GM19043 (cell line): ENCODE results near the gene GFI1B.
"Not testable (repeated sequence)": the region's sequence is repeated elsewhere in the genome, so short reads cannot be mapped to it uniquely, and the experiment has no call there.

Experiments used
- ATAC-seq: cut with Tn5 transposase; IDR thresholded peaks from one replicate; pipeline ENCODE4 v1.9.1; 2021; ENCODE audit warnings: low read depth; ENCODE audit not compliant: unreplicated experiment

Gene GFI1B

DNA sequence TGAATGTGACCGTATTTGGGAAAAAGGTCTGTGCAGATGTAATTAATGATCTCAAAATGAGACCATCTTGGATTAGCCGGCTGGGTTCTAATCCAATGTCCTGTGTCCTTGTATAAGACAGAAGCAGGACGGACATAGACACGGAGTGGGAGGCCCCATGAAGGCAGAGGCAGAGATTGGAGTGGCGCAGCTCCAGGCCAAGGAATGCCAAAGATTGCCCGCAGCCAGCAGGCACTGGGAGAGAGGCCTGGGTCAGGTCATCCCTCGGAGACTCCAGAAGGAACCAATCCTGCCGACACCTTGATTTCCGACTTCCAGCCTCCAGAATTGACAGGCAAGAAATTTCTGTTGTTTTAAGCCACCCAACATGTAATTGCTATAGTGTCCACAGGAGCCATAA, 13.0 kb upstream of the GFI1B start:
- ATAC-seq = no peak

DNA sequence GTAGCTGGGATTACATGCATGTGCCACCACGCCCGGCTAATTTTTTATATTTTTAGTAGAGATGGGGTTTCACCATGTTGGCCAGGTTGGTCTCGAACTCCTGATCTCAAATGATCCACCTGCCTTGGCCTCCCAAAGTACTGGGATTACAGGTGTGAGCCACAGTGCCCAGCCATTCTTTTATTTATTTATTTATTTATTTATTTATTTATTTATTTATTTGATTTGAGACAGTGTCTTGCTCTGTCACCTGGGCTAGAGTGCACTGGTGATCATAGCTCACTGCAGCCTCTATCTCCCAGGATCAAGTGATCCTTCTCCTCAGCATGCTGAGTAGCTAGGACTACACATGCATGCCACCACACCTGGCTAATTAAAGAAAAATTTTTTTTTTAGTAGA, 10.6 kb upstream of the GFI1B start:
- not testable (repeated sequence) for ATAC-seq

DNA sequence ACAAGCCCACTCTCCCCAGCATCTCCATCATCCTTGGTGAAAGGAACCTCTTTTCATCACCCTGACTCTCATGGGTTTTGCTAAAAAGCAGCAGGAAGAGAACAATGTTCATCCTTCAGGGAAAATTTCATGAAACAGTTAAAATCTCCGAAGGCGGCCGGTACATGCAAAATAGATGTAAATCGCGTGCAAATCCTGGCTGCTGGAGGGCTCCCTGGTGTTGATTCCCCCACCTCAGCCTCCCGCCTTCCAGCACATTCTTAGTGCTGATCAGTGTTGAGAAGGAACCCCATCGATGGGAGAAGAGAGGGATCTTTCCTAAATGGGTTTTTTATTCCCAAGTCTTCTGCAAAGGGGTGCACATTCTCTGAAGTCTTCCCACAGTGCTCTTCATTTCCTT, 8.7 kb upstream of the GFI1B start:
- no peak for ATAC-seq

DNA sequence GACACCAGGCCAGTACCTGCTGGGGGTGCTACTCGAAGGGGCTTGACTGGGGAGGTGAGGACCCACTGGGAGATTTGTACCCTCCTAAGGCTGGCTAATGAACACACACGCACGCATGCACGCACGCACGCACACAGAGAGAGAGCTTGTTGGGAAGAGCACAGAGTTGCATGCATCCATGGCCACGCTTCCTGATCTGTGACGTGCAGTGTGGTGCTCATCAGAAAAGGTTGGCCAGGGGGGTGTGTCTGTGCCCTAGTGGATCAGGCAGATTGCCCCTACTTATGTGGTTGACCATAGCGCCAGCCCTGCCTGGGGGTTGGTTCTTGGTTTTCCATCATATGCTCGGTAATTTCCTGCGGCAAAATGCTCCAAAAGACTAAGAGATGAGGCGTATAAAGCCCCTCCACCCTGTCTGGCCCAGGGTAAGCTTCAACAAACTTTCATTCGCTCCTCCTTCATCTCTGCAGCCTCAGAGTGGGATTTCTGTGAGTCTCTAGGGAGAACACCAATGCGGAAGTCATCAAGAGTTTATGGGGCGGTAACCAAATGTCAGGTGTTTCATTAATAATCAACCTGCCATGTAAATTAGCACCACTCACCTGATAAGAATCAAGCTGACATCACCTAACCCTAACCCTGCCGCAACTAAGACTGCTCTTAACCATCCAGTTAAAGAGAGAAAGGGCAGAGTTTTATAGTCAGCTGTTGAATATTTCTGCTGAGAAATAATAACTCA, 8.0 kb upstream of the GFI1B start:
- no peak for ATAC-seq

DNA sequence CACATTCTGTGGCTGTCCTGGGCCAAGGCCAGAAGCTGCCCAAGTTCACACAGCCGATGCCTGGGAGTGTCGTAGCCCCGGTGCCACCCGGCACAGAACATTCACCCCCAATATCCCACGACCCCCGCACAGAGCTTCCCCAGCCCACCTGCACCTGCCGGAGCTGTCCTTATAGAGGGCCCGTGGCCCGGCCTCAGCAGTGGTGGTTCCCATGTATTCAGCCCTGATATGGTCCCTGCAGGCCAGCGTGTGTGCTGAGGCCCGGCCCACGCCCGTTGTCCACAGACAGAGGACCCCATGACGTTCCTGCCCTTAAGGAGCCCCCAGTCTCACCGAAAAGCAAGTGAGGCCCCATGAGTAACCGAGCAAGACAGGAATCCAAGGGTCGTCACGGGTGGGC, 5.3 kb upstream of the GFI1B start:
- no peak for ATAC-seq

DNA sequence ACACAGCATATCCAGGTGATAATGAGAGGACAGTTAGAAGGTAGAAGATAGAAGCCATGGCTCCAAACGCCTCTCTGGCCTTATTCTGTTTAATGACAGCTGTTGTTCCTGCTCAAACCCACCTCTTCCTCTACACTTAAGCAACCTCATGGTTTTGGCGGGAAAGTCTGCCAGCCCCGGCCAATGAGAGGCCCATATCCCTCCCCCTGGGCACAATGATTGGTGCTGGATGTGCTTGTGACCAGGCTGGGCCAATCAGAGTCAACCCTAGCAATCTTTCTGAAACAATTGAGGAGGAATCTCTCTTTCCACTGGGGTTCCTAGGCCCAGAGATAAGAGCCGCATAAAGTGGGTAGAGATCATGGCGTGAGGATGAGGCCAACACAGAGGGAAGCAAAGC, 4.8 kb upstream of the GFI1B start:
- no peak for ATAC-seq

DNA sequence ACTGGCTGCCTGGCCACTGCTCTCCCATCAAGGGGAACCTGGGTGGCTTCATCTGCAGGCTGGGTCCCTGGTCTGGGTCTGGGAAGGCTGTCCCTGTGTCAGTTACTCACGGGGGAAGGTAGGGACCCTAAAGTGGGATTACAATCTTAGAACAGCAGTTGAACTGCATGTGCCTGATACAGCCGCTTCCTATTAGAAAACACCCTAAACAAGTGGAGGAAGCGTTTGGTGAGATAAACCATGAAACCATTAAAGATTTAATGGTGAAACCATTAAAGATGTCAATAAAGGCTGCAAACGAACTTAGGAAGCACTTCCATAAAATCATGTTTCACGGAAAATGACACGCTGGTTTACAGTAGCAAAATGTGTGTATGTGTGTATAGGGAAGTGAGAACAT, 2.5 kb upstream of the GFI1B start:
- no peak for ATAC-seq

DNA sequence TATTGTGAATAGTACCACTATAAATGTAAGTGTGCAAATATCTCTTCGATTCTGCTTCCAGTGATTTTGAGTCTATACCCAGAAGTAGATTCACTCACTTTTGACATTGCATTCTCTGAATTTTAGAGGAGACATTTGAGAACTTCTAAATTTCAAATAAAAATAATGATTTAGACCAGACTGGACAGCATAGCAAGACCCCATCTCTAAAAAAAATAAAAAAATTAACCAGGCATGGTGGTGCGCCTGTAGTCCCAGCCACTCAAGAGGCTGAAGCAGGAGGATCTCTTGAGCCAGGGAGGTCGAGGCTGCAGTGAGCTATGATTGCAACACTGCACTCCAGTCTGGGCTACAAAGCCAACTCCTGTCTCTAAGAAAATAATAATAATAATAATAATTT, 1.9 kb upstream of the GFI1B start:
- ATAC-seq = no peak

DNA sequence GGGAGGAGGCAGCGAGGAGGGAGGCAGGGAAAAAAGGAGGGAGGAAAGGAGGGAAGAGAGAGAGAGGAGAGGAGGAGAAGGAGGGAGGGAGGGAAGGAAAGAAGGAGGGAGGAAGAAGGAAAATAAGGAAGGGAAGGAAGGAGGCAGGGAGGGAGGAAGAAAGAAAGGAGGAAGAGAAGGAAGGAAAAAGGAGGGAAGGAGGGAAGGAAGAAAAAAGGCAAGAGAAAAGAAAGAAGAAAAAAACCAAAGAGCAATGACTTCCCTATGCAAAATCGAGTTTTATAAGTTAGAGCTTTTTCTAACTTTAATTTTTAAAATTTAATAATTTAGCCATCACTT, 413 bp upstream of the GFI1B start:
- ATAC-seq = no peak

DNA sequence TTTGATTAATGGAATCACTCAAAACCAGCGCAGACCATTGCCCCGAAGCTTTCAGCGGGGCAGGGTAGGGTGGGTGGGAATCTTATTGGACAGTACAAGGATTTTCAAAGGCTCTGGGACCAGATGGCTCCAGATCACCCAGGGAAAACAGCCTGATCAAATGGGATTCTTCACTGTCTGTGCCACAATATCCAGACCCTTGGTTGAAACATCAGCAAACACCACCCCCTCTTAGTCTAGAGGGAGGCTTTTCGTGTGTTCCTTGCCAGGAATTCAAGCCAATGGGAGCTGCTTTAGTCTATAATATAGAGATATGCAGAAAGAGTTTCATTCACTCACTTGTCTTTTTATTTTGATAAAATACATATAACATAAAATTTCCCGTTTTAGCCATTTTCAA, 1.7 kb downstream of the GFI1B start:
- ATAC-seq = no peak

DNA sequence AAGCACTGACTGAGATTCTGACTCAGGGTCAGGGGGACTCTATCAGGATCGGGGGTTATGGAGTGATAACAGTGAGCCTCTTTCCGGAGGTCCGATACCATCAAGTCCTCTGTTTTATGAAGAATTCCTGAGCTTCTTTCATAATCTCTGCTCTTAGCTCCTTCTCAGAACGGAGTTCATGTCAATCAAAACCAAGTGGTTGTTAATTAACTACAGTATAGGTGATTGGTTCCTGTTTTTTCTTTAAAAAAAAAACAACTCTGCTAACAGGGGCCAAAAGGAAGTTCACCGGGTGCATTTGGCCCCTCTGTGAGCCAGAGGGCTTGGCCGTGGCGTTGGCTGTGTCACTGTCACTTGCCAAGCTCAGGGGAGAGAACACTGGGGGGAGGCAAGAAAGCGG, 4.0 kb downstream of the GFI1B start:
- no peak for ATAC-seq

DNA sequence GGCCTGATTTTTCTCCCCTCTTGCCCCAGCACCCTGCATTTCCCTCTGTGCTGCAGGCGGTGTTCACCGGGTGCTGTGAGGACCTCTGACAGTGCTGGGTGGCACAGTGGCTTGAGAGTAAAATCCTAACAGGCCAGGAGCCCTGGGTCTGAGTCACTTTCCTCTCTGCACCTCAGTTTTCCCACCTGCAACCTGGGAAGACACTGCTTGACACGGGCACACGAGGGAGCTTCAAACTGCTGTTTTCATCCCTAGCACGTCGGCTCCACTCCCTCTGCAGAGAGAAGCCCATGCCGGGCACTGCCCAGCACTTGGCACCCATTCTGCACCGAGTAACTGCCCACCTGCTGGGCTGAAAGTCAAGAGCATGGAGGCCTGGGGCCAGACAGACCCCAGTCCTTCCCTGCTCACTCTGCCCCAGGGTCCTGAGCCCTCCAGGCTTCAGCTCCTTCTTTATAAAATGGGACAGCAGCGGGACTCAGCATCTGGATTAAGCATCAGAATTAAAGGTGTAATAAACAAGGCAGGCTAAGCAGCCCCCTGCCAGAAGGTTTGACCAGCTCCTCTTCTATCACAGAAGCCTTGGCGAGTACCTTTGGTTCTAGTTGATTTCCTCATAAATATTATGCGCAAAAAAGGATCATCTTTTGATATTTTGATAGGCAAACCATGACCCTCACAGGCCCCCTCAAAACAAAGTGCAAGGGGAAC, 5.2 kb downstream of the GFI1B start:
- no peak for ATAC-seq

DNA sequence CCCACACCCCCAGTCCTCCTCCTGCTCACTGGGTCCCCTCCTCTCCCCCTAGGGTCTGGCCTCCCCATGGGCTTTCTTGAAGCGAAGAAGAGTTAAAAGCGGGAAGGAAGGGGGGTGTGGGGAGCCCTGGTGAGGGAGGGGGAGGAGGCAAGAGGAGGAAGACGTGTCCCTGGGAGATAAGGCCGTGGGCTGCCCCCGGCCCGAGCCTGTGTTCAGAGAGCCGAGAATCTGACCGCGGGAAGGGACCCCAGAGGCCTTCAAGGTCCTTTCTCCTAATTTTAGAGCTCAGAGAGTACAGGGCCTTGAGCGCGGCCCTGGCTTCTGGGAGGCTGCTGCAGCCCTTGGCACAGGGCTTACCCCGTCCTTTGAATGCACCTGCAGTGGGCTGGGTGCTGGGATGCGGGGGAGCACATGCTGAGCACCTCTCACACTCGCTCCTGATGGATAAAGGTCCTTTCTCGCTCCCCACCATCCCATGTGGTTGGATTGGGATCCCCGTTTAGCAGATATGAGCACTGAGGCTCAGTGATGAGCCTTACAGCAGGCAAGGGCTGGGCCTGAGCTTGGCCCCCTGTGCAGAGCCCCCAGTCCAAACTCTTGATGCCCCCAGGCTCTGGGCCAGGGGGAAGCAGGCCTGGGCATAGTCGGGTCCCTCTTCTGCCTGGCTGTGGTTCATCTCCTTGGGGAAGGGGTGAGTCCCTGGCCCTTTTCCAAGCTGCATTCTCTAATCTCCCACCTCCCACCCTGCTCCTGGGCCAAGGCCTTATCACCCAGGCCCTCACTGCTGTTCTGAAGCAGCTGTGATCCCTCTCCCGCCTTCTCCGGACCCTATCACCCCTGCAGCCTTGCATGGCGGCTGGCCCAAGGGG, 5.9 kb downstream of the GFI1B start:
- ATAC-seq = no peak

DNA sequence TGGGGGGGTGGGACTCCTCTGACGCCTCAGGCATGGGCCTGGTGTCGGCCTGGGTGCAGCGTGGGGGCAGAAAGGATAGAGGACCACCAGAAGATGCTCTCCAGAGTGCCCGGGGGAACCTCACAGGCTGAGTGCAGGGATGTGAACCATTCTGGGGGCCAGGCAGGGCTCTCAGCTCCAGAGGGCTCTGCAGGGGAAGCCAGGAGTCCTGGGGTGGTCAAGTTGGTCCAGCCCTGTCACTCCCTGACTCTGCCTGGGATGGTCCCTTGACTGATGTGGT, 6.5 kb downstream of the GFI1B start:
- ATAC-seq = no peak

DNA sequence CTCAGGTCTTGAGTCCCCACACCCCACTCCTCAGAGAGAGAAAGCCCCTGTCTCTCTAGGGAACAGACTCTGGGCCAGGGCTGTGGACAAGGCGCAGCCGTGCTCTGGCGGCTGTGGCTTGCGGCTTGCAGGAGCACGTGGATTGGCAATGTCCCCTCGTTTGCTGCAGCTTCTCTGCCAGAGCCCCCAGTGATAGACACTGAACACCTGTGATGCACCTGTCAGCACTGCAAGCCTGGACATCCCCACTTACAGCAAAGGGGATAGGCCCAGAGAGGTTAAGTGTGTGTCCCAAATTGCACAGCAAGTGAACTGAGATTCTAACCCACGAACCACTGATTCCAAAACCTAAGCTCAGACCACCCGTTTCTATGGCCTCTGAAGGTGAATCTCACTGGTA, 7.0 kb downstream of the GFI1B start:
- no peak for ATAC-seq

DNA sequence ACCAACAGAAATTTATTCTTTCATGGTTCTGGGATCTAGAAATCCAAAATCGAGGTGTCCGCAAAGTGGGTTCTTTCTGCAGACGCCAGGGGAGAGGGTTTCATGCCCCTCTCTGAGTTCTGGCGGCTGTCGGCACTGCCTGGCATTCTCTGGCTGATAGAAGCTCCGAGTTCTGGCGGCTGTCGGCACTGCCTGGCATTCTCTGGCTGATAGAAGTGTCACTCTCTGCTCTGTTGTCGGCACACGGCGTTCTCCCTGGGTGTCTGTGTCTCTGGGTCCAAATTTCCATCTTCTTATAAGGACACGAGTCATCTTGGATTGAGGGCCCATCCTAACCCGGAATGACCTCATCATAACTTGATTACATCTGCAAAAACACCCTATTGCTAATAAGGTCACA, 7.6 kb downstream of the GFI1B start:
- no peak for ATAC-seq

DNA sequence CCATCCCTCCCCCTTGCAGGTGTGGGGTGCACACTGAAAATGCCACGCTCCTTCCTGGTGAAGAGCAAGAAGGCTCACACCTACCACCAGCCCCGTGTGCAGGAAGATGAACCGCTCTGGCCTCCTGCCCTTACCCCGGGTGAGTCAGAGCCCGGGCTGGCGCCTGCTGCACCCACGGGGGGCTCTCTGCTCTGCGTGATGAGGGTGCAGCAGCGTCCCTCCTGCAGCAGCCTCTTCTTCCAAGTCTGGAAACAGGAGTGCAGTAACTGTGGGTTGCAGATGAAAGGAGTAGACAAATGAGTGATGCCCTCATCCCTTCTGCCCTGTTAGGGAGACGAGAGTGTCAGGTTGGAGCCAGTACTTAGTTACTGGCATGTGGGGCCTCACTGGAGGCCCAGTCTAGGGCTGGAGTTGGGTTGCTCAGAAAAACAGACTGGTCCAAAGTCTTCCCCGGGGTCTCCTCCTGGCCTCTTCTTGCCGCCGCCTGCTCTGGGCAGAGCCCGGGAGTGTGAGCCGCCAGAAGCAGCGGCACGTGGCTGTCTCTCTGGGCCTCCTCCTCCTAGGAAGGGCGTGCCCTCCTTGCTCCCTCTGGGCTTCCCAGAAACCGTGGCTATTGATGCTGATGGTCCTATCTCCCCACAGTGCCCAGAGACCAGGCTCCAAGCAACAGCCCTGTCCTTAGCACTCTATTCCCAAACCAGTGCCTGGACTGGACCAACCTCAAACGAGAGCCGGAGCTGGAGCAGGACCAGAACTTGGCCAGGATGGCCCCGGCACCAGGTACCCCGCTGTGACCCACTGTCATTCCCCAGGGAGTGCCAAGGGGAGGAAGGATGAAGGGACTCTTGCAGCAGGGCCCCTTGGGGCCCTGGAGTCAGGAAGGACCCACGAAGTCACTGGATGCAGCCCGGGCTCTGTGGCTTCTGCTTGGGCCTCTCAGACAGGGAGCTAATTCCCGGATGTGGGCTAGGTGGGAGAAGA, 8.4 kb downstream of the GFI1B start:
- no peak for ATAC-seq

DNA sequence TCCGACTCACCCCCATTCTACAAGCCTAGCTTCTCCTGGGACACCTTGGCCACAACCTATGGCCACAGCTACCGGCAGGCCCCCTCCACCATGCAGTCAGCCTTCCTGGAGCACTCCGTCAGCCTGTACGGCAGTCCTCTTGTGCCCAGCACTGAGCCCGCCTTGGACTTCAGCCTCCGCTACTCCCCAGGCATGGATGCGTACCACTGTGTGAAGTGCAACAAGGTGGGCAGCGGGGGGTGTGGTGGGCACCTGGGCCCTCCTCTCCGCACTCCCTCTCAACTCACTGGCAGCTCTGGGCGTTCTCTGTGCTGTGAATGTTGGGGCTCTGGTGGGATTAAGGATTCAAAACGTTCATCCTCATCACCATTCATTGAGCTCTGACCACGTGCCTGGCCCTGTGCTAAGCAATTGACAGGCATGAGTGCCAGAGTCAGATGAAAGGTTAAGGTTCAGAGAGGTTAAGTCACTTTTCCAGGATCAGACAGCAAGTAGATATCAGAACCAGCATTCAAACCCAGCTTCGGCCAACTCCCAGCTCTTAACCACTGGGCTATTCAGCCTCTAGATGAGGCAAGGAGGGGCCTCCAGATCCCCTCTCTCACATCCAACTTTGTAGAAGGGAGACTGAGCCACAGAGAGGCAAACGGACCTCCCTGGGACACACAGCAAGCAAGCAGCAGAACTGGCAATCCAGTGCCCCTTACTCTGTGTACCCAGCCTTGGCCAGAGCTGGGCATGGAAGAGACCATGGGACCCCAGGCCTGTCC, 9.9 kb downstream of the GFI1B start:
- ATAC-seq = no peak

DNA sequence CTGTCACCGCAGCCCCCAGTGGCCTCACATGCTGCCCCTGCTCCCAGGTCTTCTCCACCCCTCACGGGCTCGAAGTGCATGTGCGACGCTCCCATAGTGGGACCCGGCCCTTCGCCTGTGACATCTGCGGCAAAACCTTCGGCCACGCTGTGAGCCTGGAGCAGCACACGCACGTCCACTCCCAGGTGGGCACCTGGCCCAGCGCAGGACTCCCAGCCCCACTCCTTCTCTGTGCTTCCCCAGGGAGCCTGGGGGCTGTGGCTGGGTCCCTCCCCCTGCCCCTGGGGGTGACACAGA, 10.5 kb downstream of the GFI1B start:
- no peak for ATAC-seq

DNA sequence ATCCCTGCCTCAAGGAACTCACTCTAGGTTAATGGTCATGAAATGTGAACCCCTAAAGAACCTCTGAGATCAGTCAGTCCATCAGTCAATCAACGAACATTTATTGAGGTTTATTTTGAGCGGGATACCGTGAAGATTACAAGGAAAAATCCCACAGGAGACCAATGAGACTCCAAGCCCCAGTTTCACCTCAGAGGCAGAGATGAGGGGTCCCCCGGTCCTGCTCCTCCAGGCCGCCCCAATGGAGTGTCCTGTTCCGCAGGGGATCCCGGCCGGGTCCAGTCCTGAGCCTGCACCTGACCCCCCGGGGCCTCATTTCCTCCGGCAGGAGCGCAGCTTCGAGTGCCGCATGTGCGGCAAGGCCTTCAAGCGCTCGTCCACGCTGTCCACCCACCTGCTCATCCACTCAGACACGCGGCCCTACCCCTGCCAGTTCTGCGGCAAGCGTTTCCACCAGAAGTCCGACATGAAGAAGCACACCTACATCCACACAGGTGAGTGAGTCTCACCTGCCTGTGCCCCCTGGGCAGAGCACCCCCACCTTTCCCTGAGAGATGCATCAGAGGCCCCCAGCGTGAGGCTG, 11.0 kb downstream of the GFI1B start:
- ATAC-seq = no peak
